ENCODE measurements around the gene AKAP6. TPM values are rescaled to one million over a fixed set of nuclear protein-coding genes. Genes with fewer than 3 reads are reported as not detected.

The AKAP6 gene
- total RNA-seq, 1 experiment from 2014 or later: 1.1 TPM

DNA sequence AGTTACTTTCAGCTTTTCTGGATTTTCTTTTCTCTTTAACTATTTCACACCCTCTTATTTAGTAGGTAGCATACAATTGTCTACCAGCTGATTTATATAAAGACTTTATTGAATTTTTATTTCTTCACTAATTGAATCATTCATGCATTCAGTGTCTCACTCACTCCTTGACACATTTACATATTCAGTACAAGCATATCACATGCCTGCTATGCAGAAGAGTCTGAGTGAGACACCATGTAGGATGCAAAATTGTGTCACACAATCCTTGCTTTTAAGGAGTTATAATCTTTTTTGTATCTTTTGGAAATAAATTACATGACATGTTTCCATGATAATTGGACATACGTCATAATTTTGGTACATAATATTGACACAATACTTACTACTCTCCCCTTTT lies 83.0 kb downstream of the AKAP6 start:
- Histone ChIP-seq H2BK12ac (ENCODE audit: insufficient read length, low read depth, low read length) (no peak overlapping the region), H3K4ac (ENCODE audit: low read depth, low read length) (no peak overlapping the region), H3K4me2 (ENCODE audit: insufficient read depth, insufficient read length, low read length) (no peak overlapping the region), H3K14ac (ENCODE audit: insufficient read depth, low read length) (no peak overlapping the region), H3K9me3 (ENCODE audit: control insufficient read depth, low read depth, low read length) (no peaks in the 10 kb centered on the region), H3K4me1 (ENCODE audit: insufficient read depth, low read length) (no peaks in the 10 kb centered on the region), H4K8ac (replicated peaks; ENCODE audit: insufficient read length, low read depth, low read length) (no peak overlapping the region), H3K27ac (ENCODE audit: insufficient read length, low read depth, low read length) (no peak overlapping the region), H3K9ac (ENCODE audit: extremely low read depth, insufficient read length, low read length) (no peak overlapping the region), H2BK15ac (ENCODE audit: low read depth, low read length) (no peak overlapping the region), H2BK5ac (ENCODE audit: insufficient read length, low read length) (no peak overlapping the region), H3K23ac (ENCODE audit: insufficient read length, low read depth, low read length) (no peak overlapping the region), H2AFZ (ENCODE audit: low read length) (no peak overlapping the region), H3K27me3 (ENCODE audit: insufficient read depth, low read length) (no peaks in the 10 kb centered on the region), H3T11ph (ENCODE audit: low read length) (no peak overlapping the region), H4K20me1 (ENCODE audit: control insufficient read depth, insufficient read depth, insufficient read length) (no peaks in the 10 kb centered on the region), H4K5ac (ENCODE audit: insufficient read length, low read depth, low read length) (no peak overlapping the region), H3K56ac (ENCODE audit: insufficient read length, low read depth, low read length) (no peak overlapping the region), H4K91ac (ENCODE audit: insufficient read length, low read depth, low read length) (no peak overlapping the region), H3K23me2 (ENCODE audit: insufficient read length, low read depth, low read length, poor library complexity, severe bottlenecking) (no peaks in the 10 kb centered on the region), H3K79me2 (ENCODE audit: insufficient read depth, low read length) (no peaks in the 10 kb centered on the region), H3K18ac (ENCODE audit: insufficient read length, low read depth, low read length) (no peak overlapping the region), H2BK20ac (ENCODE audit: low read depth, low read length, poor library complexity, severe bottlenecking) (no peak overlapping the region), H2BK120ac (ENCODE audit: low read depth, low read length, poor library complexity, severe bottlenecking) (no peak overlapping the region), H2AK5ac (ENCODE audit: insufficient read length, low read length) (no peak overlapping the region), H3K79me1 (ENCODE audit: insufficient read depth, low read depth, low read length, poor library complexity, severe bottlenecking) (no peaks in the 10 kb centered on the region)
- no peak for DNase-seq
- Mint-ChIP-seq H3K27ac (no peak overlapping the region), H3K4me1 (peaks cover 2 to 4% of the 10 kb centered on the region in 2 experiments; a peak in 2 of 4 replicates), H3K36me3 (ENCODE audit: insufficient read depth in 1 of 3, low read depth in 3 of 3) (no peaks in the 10 kb centered on the region), H3K9me3 (no peaks in the 10 kb centered on the region), H3K27me3 (ENCODE audit: low read depth) (no peaks in the 10 kb centered on the region), H3K4me3 (no peak overlapping the region)
- WGBS (ENCODE audit: extremely low coverage, insufficient read length, low lambda C conversion rate): no CpG with 5 or more reads among the region's 1 CpG
- TF ChIP-seq CTCF (conservative IDR thresholded peaks at IDR 0.05): no peak

All from H9 (cell line).